Adipocyte (in vitro differentiated cells): ENCODE data around the gene STAMBPL1.

Experiments used
- DNase-seq: peaks from one replicate; pipeline ENCODE4 v3.0.0-alpha.2; 2015; ENCODE audit warnings: low read depth
- H3K27me3 ChIP-seq: replicated peaks from 2 replicates; pipeline ENCODE4 v1.7.0; 2013; ENCODE audit warnings: mild to moderate bottlenecking, low read length, moderate library complexity; ENCODE audit not compliant: control insufficient read depth, insufficient read depth
- H3K36me3 ChIP-seq: 2 replicates; pipeline ENCODE4 v1.7.0; 2013; ENCODE audit warnings: low read length, mild to moderate bottlenecking, moderate library complexity; ENCODE audit not compliant: control insufficient read depth, insufficient read depth, severe bottlenecking
- H3K4me1 ChIP-seq: 2 replicates; pipeline ENCODE4 v1.7.0; 2013; ENCODE audit warnings: mild to moderate bottlenecking, low read length, moderate library complexity; ENCODE audit not compliant: control insufficient read depth, insufficient read depth
- H3K4me3 ChIP-seq: 2 replicates; pipeline ENCODE4 v1.7.0; 2013; ENCODE audit warnings: mild to moderate bottlenecking, low read length, moderate library complexity
- H3K9ac ChIP-seq: 2 replicates; pipeline ENCODE4 v1.7.0; 2013; ENCODE audit warnings: mild to moderate bottlenecking, low read length, moderate library complexity
- H3K9me3 ChIP-seq: 2 replicates; pipeline ENCODE4 v1.7.0; 2013; ENCODE audit warnings: mild to moderate bottlenecking, low read length, moderate library complexity; ENCODE audit not compliant: control insufficient read depth

Gene STAMBPL1

DNA sequence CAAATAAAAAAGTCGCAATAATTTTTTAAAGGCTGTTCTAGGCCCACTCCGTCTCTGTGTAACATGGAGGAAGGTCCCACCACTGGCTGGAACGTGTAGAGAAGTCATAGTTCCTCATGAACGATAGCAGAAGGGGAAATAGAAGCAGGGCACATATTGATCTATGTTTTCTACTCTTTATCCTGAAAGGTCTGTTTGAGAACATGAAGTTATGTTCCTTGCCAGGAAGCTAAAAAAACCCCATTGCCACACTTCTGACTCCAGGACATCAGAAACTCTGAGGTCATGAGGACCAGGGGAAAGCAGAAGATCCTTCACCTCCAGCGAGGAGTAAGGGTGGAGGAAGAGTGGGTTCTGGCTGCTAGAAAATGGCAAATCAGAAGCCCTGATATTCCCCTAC is 39.2 kb upstream of the STAMBPL1 start:
- Histone ChIP-seq H3K27me3 (no peaks in the 10 kb centered on the region), H3K9ac (no peak overlapping the region), H3K4me3 (no peak overlapping the region), H3K36me3 (no peaks in the 10 kb centered on the region), H3K9me3 (no peaks in the 10 kb centered on the region), H3K4me1 (no peaks in the 10 kb centered on the region)
- DNase-seq = no peak

DNA sequence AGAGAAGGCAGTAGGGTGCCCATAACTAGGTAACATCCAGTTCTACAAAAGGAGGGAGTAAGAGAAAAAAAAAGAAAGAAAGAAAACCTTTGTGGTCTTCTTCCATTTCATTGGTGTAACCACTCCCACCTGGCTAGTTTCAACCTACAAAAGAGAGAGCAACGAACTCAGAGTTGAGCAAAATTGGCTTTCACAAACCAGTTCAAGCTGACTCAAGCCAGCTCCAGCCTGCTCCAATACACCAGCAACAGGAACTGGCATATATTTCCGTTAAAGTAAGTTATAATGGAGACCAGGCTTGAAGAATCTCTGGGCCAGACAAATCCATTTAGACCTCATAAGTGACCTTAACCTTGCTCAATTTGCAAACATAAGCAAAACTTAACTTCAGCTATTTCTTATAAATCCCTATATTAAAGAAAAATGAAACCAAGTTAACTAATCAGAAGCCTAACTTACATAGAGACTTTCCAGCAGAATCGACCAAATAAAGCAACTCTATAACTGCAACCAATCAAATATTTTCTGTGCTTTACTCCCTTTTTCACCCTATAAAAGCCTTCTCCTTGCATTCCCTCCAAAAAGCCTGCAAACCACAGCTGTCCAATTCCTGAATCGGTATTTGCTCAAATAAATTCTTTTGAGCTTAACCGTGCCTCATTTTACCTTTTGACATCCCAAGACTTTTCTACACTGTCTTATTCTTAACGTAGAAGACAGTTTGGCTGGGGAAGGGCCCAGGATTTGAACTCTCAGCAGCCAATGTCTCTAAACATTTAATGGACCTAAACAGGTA is 38.5 kb upstream of the STAMBPL1 start:
- Histone ChIP-seq H3K4me3 (no peak overlapping the region), H3K9ac (no peak overlapping the region), H3K27me3 (no peaks in the 10 kb centered on the region), H3K4me1 (no peaks in the 10 kb centered on the region), H3K36me3 (no peaks in the 10 kb centered on the region), H3K9me3 (peaks cover 3% of the 10 kb centered on the region)
- DNase-seq = no peak

DNA sequence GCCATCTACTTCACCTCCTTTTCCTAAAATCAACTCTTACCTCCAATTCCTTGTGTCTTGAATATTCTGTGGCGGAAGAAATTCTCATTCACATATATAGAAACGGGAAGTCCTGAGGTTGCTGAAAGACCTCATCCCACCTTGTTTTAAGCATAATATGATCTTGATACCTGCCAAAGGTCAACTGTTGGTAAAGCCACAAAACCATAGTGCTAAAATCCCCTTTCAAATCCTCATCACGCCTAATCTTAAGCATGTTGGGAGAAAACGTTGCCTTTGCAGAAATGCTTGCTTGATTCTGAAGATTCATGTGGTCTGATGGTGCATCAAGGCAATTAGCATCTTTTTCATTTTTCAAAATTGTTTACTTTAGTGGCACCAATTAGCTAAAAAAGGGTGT is 36.9 kb upstream of the STAMBPL1 start:
- DNase-seq = no peak
- H3K4me1 ChIP-seq = peaks cover under 1% of the 10 kb centered on the region
- H3K27me3 ChIP-seq = no peaks in the 10 kb centered on the region
- no peak overlapping the region for H3K9ac ChIP-seq
- H3K4me3 ChIP-seq = no peak overlapping the region
- no peaks in the 10 kb centered on the region for H3K36me3 ChIP-seq
- H3K9me3 ChIP-seq = peaks cover 6% of the 10 kb centered on the region

DNA sequence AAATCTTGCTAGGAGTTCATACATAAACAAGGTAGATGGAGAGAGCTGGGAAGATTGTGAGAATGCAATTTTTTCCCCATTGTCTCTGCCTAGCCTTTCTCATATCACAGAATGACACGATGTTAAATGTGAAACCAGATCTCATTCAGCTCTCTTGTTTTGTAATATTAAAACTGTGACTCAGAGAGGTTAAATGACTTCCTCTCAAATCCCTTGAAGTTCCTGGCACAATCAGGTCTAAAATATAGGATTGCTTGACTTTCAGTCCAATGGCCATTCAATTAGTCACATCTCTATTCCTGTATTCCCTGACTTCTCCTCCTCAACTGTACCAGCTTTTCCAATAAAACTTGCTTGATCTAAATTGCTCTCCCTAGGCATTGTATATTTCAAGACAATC is 31.5 kb upstream of the STAMBPL1 start:
- Histone ChIP-seq H3K4me1 (peaks cover 29% of the 10 kb centered on the region), H3K27me3 (no peaks in the 10 kb centered on the region), H3K9ac (no peak overlapping the region), H3K9me3 (peaks cover 6% of the 10 kb centered on the region), H3K36me3 (no peaks in the 10 kb centered on the region), H3K4me3 (peak overlapping the region; percentile 20)
- DNase-seq = peak; percentile 81

DNA sequence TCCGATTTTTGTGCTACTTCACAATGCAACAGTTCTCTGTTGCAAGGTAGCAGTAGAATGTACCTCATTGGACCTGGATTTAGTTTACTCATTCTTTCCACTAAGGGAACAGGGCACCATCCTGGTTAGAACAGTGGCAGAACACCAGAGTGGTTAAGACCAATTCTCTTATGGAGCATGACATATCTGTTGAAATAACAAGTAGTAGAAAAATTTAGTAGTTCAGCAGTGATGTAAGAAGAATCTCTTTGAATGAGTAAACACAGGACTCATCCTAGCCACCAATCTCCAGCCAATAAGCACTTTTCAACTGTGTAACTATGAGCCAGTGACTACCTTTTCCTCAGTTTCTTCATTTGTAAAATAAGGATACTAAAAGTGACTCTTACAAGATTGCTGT is 30.8 kb upstream of the STAMBPL1 start:
- H3K4me1 ChIP-seq = peaks cover 29% of the 10 kb centered on the region
- no peak overlapping the region for H3K9ac ChIP-seq
- peaks cover 6% of the 10 kb centered on the region for H3K9me3 ChIP-seq
- no peaks in the 10 kb centered on the region for H3K27me3 ChIP-seq
- H3K36me3 ChIP-seq = no peaks in the 10 kb centered on the region
- H3K4me3 ChIP-seq = no peak overlapping the region
- peak; percentile 36 for DNase-seq

DNA sequence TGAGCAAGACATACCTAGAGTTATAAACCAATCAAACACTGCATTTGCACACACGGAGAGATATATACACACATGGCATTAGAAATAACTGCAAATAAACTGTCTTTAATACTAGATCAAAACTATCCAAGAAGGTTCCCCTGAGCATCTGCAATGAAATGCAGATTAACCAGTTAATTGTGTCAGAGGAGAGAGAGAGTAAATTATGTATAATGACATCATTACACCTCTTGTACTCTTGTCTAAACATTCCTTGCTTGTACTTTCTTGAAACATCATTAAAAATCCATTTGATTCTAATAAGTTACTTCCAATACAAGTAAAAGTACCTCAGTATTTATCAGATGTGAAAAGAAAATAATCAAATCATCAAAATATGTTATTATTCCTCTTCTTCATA is 29.3 kb upstream of the STAMBPL1 start:
- no peaks in the 10 kb centered on the region for H3K27me3 ChIP-seq
- peaks cover 6% of the 10 kb centered on the region for H3K9me3 ChIP-seq
- H3K4me3 ChIP-seq = no peak overlapping the region
- H3K36me3 ChIP-seq = no peaks in the 10 kb centered on the region
- H3K9ac ChIP-seq = no peak overlapping the region
- no peak for DNase-seq
- peaks cover 29% of the 10 kb centered on the region for H3K4me1 ChIP-seq

DNA sequence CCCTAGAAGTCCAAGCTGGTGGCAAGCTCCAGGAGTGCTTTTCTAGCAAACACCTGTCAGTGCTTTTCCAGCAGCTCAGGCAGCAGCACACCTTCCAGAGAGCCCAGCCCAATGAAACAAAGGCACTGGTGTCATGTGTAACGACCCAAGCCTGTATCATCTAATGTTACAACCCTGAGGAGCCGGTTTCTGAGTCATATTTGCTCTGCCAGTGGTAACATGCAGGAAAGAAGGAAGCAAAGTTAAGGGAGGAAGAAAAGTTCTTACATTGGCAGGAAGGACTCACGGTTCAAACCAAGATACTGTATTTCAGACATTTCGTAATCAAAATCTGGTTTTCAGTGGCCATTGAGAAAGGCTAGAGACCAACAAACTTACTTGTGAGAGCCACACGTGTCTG is 28.3 kb upstream of the STAMBPL1 start, which contains the start of gene ANKRD22:
Gene ANKRD22, minus strand, starts transcription at position 139 of the 400 bp plus-strand sequence. CDS start 237 bp downstream, outside the sequence.
- Histone ChIP-seq H3K4me3 (no peak within 1 kb of the TSS), H3K9ac (no peak within 1 kb of the TSS), H3K36me3 (no peaks in the 10 kb centered on the region), H3K9me3 (peaks cover under 1% of the 10 kb centered on the region), H3K4me1 (peaks cover 29% of the 10 kb centered on the region), H3K27me3 (no peaks in the 10 kb centered on the region)
- peak; percentile 53 for DNase-seq

DNA sequence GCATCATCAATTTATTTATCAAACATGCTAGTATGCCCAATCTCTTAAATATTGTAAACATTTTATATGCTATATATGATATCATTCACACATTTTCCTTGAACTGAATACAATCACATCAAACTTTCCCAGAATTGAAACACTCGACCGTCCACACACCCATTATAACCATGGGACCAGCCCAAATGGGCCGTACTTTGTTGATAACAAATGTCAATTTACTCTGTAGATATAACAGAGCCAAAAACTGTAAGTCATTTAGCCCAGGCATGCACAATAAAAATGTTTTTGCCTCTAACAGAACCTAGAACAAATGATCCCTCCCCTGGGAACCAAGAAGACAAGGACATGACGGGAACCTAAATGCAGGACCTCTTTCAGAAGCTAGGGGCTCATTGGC is 27.7 kb upstream of the STAMBPL1 start:
- Histone ChIP-seq H3K4me1 (peaks cover 29% of the 10 kb centered on the region), H3K9me3 (no peaks in the 10 kb centered on the region), H3K9ac (no peak overlapping the region), H3K36me3 (no peaks in the 10 kb centered on the region), H3K27me3 (no peaks in the 10 kb centered on the region), H3K4me3 (no peak overlapping the region)
- no peak for DNase-seq

DNA sequence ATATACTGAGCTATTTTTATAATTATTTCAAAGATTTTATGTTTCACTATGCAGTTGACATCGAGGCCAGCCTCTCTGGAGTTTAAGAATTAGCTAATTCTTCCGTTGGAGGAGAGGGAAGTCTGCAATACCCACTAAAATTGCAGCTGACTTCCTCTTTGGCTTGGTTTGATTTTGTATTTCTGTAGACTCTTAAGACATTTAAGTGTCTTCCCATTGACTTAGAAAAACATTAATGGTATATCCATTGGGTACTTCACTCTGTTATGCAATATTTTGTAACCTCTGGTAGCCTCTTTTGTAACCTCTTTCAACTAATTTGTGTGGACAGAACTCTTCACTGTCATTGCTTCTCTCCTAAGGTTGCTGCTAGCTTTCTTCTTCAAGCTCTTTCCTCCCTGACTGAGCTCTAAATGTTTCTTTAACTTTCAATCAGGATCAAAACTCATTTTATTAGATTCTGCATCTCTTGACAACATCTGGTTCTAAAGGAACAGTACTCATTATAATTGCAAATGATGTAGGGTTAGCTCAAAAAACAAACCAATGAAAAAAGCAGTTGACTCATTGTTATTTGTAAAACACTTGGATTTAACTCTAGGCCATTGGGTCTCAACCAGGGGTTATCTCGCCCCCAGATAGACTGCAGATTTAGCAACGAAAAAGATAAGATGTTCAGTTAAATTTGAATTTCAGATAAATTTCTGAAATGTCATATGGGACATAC is 26.7 kb upstream of the STAMBPL1 start:
- no peak for DNase-seq
- Histone ChIP-seq H3K9ac (no peak overlapping the region), H3K36me3 (no peaks in the 10 kb centered on the region), H3K27me3 (no peaks in the 10 kb centered on the region), H3K4me1 (peaks cover 28% of the 10 kb centered on the region), H3K4me3 (no peak overlapping the region), H3K9me3 (no peaks in the 10 kb centered on the region)

DNA sequence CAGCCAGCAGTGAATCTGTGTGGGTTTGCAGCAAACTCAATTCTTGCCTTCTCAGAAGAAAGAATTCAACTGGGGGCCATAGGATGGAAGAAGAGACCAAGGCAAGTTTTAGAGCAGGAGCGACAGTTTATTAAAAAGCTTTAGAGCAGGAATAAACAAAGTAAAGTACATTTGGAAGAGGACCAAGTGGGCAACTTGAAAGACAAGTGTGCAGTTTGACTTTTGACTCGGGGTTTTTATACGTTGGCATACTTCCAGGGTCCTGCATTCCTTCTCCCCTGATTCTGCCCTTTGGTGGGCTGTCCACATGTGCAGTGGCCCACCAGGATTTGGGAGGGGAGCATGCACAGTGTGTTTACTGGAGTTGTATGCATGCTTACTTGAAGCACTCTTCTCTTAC is 25.4 kb upstream of the STAMBPL1 start:
- Histone ChIP-seq H3K4me3 (no peak overlapping the region), H3K36me3 (no peaks in the 10 kb centered on the region), H3K4me1 (peaks cover 14% of the 10 kb centered on the region), H3K9ac (no peak overlapping the region), H3K9me3 (no peaks in the 10 kb centered on the region), H3K27me3 (no peaks in the 10 kb centered on the region)
- DNase-seq = no peak

DNA sequence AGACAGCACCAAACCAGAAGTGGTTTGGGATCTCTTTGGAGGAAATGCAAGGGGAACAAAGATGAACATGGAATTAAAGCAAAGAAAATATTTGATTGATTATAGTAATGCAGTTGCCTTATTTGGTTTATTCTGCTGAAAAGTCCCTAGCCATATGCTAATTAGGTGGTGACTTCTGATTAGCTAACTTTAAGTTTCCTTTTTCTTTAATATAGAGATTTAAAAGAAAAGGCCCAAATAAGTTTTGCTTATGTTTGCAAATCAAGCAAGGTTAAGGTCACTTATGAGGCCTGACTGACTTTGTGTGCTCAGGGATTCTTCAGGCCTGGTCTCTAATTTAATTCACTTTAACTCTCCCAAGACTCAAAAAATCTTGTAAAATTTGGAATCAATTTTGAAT is 22.2 kb upstream of the STAMBPL1 start:
- no peak overlapping the region for H3K4me3 ChIP-seq
- no peaks in the 10 kb centered on the region for H3K9me3 ChIP-seq
- DNase-seq = no peak
- H3K27me3 ChIP-seq = no peaks in the 10 kb centered on the region
- H3K4me1 ChIP-seq = peaks cover under 1% of the 10 kb centered on the region
- no peak overlapping the region for H3K9ac ChIP-seq
- H3K36me3 ChIP-seq = no peaks in the 10 kb centered on the region
